Gastroesophageal sphincter (tissue), 3 donors: ENCODE measurements around the gene CCDC185.

ENCODE experiments used
- CTCF ChIP-seq, 4 experiments: fragments of 200-600 bp in 2 of 4; fragments of 450-650 bp in 2 of 4; sonication (generic) in 1 of 4; IDR thresholded peaks; one replicate each; pipeline ENCODE4 v1.5.1; 2017 to 2019; ENCODE audit warnings: antibody characterized with exemption in 4 of 4, mild to moderate bottlenecking in 2 of 4, moderate library complexity in 2 of 4
- POLR2A ChIP-seq, 2 donors: fragments of 450-650 bp; IDR thresholded peaks; one replicate each; pipeline ENCODE4 v1.6.1; 2017; ENCODE audit warnings: antibody characterized with exemption in 2 of 2, mild to moderate bottlenecking in 2 of 2, moderate library complexity in 1 of 2
- POLR2AphosphoS5 ChIP-seq: sonication (generic); formaldehyde crosslinking; IDR thresholded peaks from one replicate; pipeline ENCODE4 v1.6.1; 2017; ENCODE audit warnings: antibody characterized with exemption

GRCh38 chr1:223421025-223421424 is 27.8 kb downstream of the CCDC185 start:
- no peak for TF ChIP-seq CTCF (IDR thresholded peaks at IDR 0.05)
- TF ChIP-seq POLR2A (IDR thresholded peaks at IDR 0.05), result no peak
- TF ChIP-seq POLR2AphosphoS5, result no peak
